Measurements from ENCODE around the gene SLC39A3. TPM values are rescaled to one million over a fixed set of nuclear protein-coding genes. Genes with fewer than 3 reads are reported as not detected.

Gene SLC39A3
- total and polyA plus RNA-seq, 2 of the 8 experiments (the other 6 are each of a cell fraction or from before 2014, with no cell fraction given) = 33.0 to 52.9 TPM

- no peak overlapping the region for H2AK5ac ChIP-seq (ENCODE audit: low read depth, low read length)
- H3K56ac ChIP-seq (replicated peaks; ENCODE audit: insufficient read length, low read depth, low read length) = no peak overlapping the region
- WGBS, 2 experiments (ENCODE audit: extremely low coverage in 1 of 2, insufficient coverage in 1 of 2, insufficient read length in 1 of 2, insufficient replicate concordance in 2 of 2, low coverage in 1 of 2, low lambda C conversion rate in 2 of 2, missing lambda C conversion rate in 1 of 2) = 91% methylated on average over 11 of the region's 21 CpGs; no CpG with 5 or more reads in 1 of the 2 experiments
- no peak overlapping the region for H2BK15ac ChIP-seq (ENCODE audit: low read length)
- H4K8ac ChIP-seq (ENCODE audit: extremely low read depth, insufficient read depth, low read length) = no peak overlapping the region
- DNase-seq (ENCODE audit: low read depth in 1 of 2, low spot score in 2 of 2) = no peak
- H3K36me3 ChIP-seq (ENCODE audit: control insufficient read depth in 2 of 4, insufficient read depth in 4 of 4, low read length in 3 of 4) = peaks cover 6 to 23% (median 17%) of the 10 kb centered on the region in 4 experiments
- no peaks in the 10 kb centered on the region for H3K9me3 ChIP-seq (ENCODE audit: insufficient read depth in 2 of 2, low read depth in 1 of 2, low read length in 1 of 2)
- H4K20me1 ChIP-seq (replicated peaks in 1 of 2; ENCODE audit: control insufficient read depth in 1 of 2, insufficient read depth in 2 of 2, low read length in 2 of 2) = peaks cover 0 to 2% of the 10 kb centered on the region in 2 experiments
- CTCF ChIA-PET (ENCODE audit: partially characterized antibody) = interaction anchor here (1.2 to 9.8 kb wide), 3 partner anchors 98 to 115 kb away, joined by 4 to 117 read pairs (median 19); no protein-coding TSS in a partner anchor
- no peaks in the 10 kb centered on the region for H3K79me1 ChIP-seq (ENCODE audit: low read depth, low read length)
- no peak overlapping the region for H3K4ac ChIP-seq (replicated peaks; ENCODE audit: insufficient read length, low read depth, low read length)
- no peak overlapping the region for H3K4me3 ChIP-seq (ENCODE audit: extremely low read depth in 1 of 4, insufficient read depth in 2 of 4, low read depth in 3 of 4, low read length in 4 of 4)
- peaks cover 0 to 6% (median 2%) of the 10 kb centered on the region in 4 experiments; a peak in 2 of 7 replicates for H3K27me3 ChIP-seq (replicated peaks in 1 of 4; ENCODE audit: control insufficient read depth in 3 of 4, extremely low read depth in 1 of 4, insufficient read depth in 3 of 4, low read length in 3 of 4)
- H4K91ac ChIP-seq (replicated peaks; ENCODE audit: insufficient read length, low read length) = no peak overlapping the region
- no peak overlapping the region for H2BK12ac ChIP-seq (ENCODE audit: low read depth, low read length)
- no peaks in the 10 kb centered on the region for H3K4me1 ChIP-seq (replicated peaks in 1 of 4; ENCODE audit: control insufficient read depth in 3 of 4, insufficient read depth in 4 of 4, low read length in 3 of 4)
- H3K23ac ChIP-seq (ENCODE audit: insufficient read length) = no peak overlapping the region
- no peaks in the 10 kb centered on the region for H3K23me2 ChIP-seq (ENCODE audit: low read depth, low read length)
- no peak overlapping the region for H3K9ac ChIP-seq (replicated peaks in 1 of 4; ENCODE audit: extremely low read depth in 1 of 4, low read depth in 3 of 4, low read length in 3 of 4)
- H2BK120ac ChIP-seq (replicated peaks; ENCODE audit: low read depth, low read length) = no peak overlapping the region
- H3K18ac ChIP-seq (ENCODE audit: extremely low read depth, low read length) = no peak overlapping the region
- H3K14ac ChIP-seq (ENCODE audit: insufficient read length) = no peak overlapping the region
- H2BK5ac ChIP-seq (ENCODE audit: low read depth, low read length) = no peak overlapping the region
- H4K5ac ChIP-seq (ENCODE audit: insufficient read length, low read depth, low read length) = no peak overlapping the region
- FAIRE-seq = no peak
- no peak overlapping the region for H3K27ac ChIP-seq (ENCODE audit: low read depth, low read length)
- POLR2A ChIA-PET (ENCODE audit: partially characterized antibody) = interaction anchor here (1.2 kb wide), 1 partner anchor 136 kb away, joined by 3 read pairs; no protein-coding TSS in a partner anchor
- no peak overlapping the region for H2AFZ ChIP-seq (ENCODE audit: low read length)
- no peaks in the 10 kb centered on the region for H3K79me2 ChIP-seq (ENCODE audit: control insufficient read depth in 1 of 2, insufficient read depth in 2 of 2, low read length in 2 of 2)
- H2BK20ac ChIP-seq (ENCODE audit: low read length) = no peak overlapping the region
- no peak overlapping the region for H3K4me2 ChIP-seq (ENCODE audit: insufficient read depth in 1 of 2, low read depth in 2 of 2, low read length in 2 of 2)
- TF ChIP-seq SIX5 (IDR thresholded peaks at IDR 0.05; ENCODE audit: low read depth, low read length) = no peak
- TF ChIP-seq RBBP5 (IDR thresholded peaks at IDR 0.05; ENCODE audit: borderline replicate concordance, low read depth, low read length) = no peak
- TF ChIP-seq CTBP2 (IDR thresholded peaks at IDR 0.05; ENCODE audit: borderline replicate concordance, insufficient read depth, insufficient read length, low read length) = no peak
- TF ChIP-seq ATF3 (IDR thresholded peaks at IDR 0.05; ENCODE audit: insufficient read depth, low read depth, low read length) = no peak
- no peak for TF ChIP-seq POU5F1 (IDR thresholded peaks at IDR 0.05; ENCODE audit: low read depth, low read length)
- no peak for TF ChIP-seq GTF2F1 (IDR thresholded peaks at IDR 0.05; ENCODE audit: borderline replicate concordance, low read depth, low read length)
Measured at GRCh38 chr19:2751438-2751830, 11.6 kb upstream of the SLC39A3 start.

All from H1 (cell line).